GM21447 (cell line): ENCODE results near the gene RSPH3.
"Not testable (repeated sequence)": the region's sequence is repeated elsewhere in the genome, so short reads cannot be mapped to it uniquely, and the experiment has no call there.

Experiments used
- ATAC-seq: cut with Tn5 transposase; IDR thresholded peaks from one replicate; pipeline ENCODE4 v1.9.1; 2021; ENCODE audit not compliant: unreplicated experiment

Gene RSPH3

GRCh38 chr6:158999666-159000403 is at the start of gene RSPH3:
Gene RSPH3 (minus strand): TSS chr6:159000202. CDS start chr6:158999550, 652 bp downstream.
- ATAC-seq = peak; percentile 92

GRCh38 chr6:159047891-159048685 is 48.1 kb upstream of the RSPH3 start:
- ATAC-seq = no peak

- no peak for ATAC-seq
These were observed 45.8 kb upstream of the RSPH3 start for GRCh38 chr6:159045801-159046200.

- peak; percentile 75 for ATAC-seq
These were observed 45.1 kb upstream of the RSPH3 start, which contains the start of gene TAGAP for GRCh38 chr6:159044899-159045727. Gene TAGAP (minus strand): TSS chr6:159044991. CDS start chr6:159044146, 845 bp downstream.

- ATAC-seq = no peak
These were observed 43.9 kb upstream of the RSPH3 start for GRCh38 chr6:159043947-159044346.

- ATAC-seq = no peak
These were observed 43.2 kb upstream of the RSPH3 start for GRCh38 chr6:159043251-159043650.

- ATAC-seq = no peak
These were observed 42.8 kb upstream of the RSPH3 start for GRCh38 chr6:159042826-159043181.

GRCh38 chr6:159042003-159042825 is 42.2 kb upstream of the RSPH3 start:
- ATAC-seq = peak; percentile 32

- no peak for ATAC-seq
These were observed 41.2 kb upstream of the RSPH3 start for GRCh38 chr6:159041181-159041580.

GRCh38 chr6:159039885-159040258 is 39.9 kb upstream of the RSPH3 start:
- no peak for ATAC-seq

GRCh38 chr6:159038914-159039884 is 39.2 kb upstream of the RSPH3 start:
- ATAC-seq = peak; percentile 80

GRCh38 chr6:159038318-159038717 is 38.3 kb upstream of the RSPH3 start:
- not testable (repeated sequence) for ATAC-seq

GRCh38 chr6:159037756-159038290 is 37.8 kb upstream of the RSPH3 start:
- ATAC-seq = no peak

- no peak for ATAC-seq
These were observed 36.7 kb upstream of the RSPH3 start for GRCh38 chr6:159036673-159037072.

GRCh38 chr6:159035891-159036290 is 35.9 kb upstream of the RSPH3 start:
- ATAC-seq = no peak

GRCh38 chr6:159033160-159034049 is 33.4 kb upstream of the RSPH3 start:
- ATAC-seq = no peak

- ATAC-seq = no peak
These were observed 31.8 kb upstream of the RSPH3 start for GRCh38 chr6:159031846-159032245.

GRCh38 chr6:159030168-159030567 is 30.2 kb upstream of the RSPH3 start:
- no peak for ATAC-seq
